ENCODE results near the gene RAD51B. TPM values are rescaled to one million over a fixed set of nuclear protein-coding genes. Genes with fewer than 3 reads are reported as not detected.

The RAD51B gene
- total RNA-seq, 3 donors from 2014 or later, result 10.6 to 77.6 (median 33.8) TPM

DNA sequence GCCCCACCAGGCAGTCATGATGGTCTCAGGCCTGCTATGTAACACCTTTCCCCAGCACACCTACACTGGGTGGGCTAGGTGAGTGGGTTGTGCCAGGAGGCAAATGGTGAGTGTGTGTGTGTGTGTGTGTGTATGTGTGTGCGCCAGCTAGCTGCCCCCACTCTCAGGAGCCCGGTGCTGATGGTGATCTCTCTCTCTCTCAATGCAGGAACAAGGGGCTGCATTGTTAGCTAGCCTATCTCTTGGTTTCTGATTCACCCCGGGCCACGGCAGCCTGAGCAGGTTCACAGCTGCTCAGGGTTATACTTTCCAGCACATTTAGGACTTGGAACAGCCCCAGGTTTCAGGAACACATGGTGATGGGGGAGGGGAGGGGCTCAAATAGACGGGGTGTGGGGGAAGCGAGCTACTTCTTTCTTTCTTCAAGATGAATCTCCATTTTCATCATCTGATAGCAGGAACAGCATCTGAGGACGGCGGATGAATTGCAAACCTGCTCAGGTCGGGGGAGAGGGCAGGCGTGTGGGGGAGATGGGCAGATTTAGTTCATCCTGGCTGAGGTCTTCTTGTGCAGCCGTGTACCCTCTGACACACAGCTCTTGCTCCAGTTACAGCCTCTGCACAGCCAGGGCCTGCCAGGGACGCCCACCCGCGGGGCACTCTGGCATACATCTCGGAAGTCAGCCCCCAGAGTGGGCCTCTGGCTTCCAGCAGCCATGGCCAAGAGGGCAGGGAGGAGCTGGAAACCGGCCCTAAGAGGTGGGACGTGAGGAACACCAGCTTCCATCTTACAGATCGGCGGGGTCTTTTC is 835.6 kb downstream of the RAD51B start:
- intact Hi-C loops (cut with DNase I; ENCODE audit: low total_unique reads), result no loop called here
- peak in 1 of 2 donors; percentile 20 for DNase-seq (ENCODE audit: low spot score in 2 of 2)

DNA sequence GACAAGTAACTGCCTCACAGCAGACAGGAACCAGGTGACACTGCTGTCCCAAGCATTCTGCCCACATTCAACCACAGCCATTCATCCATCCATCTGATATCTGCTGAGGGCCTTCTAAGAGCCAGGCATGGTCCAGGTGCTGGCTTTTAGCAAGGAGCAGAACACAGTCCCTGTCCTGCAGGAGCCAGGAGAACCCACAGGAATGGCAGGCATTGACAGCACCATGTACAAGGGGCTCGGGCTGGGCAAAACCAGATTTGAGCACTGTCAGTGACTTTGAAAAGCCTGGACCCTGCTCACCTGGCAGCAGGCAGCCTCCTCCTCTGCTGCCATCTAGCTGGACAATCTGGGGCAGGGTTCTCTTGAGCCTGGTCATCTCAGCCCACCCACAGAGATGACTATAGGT is 836.3 kb downstream of the RAD51B start:
- DNase-seq (ENCODE audit: low spot score in 2 of 2), result peak in 1 of 2 donors; percentile 24
- intact Hi-C loops (cut with DNase I; ENCODE audit: low total_unique reads), result no loop called here

More for the DNA sequence above, 835.6 kb downstream of the RAD51B start:
- peak overlapping the region; percentile 48 to 66 for H3K27ac ChIP-seq
- no peaks in the 10 kb centered on the region for H3K36me3 ChIP-seq
- H3K27me3 ChIP-seq, result no peaks in the 10 kb centered on the region
- peaks cover 0 to 35% of the 10 kb centered on the region in 2 donors for H3K4me1 ChIP-seq
- no peaks in the 10 kb centered on the region for H3K9me3 ChIP-seq
- H3K4me3 ChIP-seq, result no peak overlapping the region
- TF ChIP-seq, protein P1, sequence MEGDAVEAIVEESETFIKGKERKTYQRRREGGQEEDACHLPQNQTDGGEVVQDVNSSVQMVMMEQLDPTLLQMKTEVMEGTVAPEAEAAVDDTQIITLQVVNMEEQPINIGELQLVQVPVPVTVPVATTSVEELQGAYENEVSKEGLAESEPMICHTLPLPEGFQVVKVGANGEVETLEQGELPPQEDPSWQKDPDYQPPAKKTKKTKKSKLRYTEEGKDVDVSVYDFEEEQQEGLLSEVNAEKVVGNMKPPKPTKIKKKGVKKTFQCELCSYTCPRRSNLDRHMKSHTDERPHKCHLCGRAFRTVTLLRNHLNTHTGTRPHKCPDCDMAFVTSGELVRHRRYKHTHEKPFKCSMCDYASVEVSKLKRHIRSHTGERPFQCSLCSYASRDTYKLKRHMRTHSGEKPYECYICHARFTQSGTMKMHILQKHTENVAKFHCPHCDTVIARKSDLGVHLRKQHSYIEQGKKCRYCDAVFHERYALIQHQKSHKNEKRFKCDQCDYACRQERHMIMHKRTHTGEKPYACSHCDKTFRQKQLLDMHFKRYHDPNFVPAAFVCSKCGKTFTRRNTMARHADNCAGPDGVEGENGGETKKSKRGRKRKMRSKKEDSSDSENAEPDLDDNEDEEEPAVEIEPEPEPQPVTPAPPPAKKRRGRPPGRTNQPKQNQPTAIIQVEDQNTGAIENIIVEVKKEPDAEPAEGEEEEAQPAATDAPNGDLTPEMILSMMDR (IDR thresholded peaks at IDR 0.05), result no peak
- TF ChIP-seq POLR2A (IDR thresholded peaks at IDR 0.05) (no peak), POLR2AphosphoS5 (IDR thresholded peaks at IDR 0.05) (no peak)

DNA sequence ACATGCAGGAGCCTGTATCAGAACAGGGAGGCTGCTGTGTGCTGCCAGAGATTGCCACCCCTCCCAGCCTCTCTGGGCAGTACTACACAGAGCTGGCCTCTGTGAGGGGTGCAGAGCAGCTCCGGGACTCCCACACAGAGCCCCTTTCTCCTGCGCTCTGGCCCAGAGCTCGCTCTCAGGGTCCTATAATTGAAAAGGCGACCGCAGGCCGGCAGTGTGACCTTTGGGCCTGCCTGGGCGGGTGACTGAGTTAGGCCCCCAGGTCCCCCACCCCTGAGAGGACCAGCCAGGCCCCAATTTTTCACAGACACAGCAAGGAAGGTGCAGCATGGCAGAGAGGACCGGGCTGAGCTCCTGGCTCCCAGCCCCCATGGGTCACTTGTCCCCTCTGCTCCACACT is 836.9 kb downstream of the RAD51B start:
- TF ChIP-seq, protein P1 (IDR thresholded peaks at IDR 0.05), result no peak
- no peak for TF ChIP-seq POLR2A (IDR thresholded peaks at IDR 0.05)
- no peak for TF ChIP-seq POLR2AphosphoS5 (IDR thresholded peaks at IDR 0.05)
- Histone ChIP-seq H3K36me3 (no peaks in the 10 kb centered on the region), H3K4me1 (peaks cover 0 to 35% of the 10 kb centered on the region in 2 donors), H3K9me3 (no peaks in the 10 kb centered on the region), H3K27ac (peak overlapping the region; percentile 22 to 66), H3K4me3 (no peak overlapping the region), H3K27me3 (no peaks in the 10 kb centered on the region)
- intact Hi-C loops (cut with DNase I; ENCODE audit: low total_unique reads), result no loop called here
- peak in 1 of 2 donors; percentile 7 for DNase-seq (ENCODE audit: low spot score in 2 of 2)

More for the DNA sequence above, 836.3 kb downstream of the RAD51B start:
- H3K4me3 ChIP-seq, result no peak overlapping the region
- H3K4me1 ChIP-seq, result peaks cover 0 to 35% of the 10 kb centered on the region in 2 donors
- H3K36me3 ChIP-seq, result no peaks in the 10 kb centered on the region
- H3K9me3 ChIP-seq, result no peaks in the 10 kb centered on the region
- H3K27ac ChIP-seq, result peak overlapping the region; percentile 22 to 66
- TF ChIP-seq, protein P1 (IDR thresholded peaks at IDR 0.05), result no peak
- TF ChIP-seq POLR2A (IDR thresholded peaks at IDR 0.05) (no peak), POLR2AphosphoS5 (IDR thresholded peaks at IDR 0.05) (no peak)
- H3K27me3 ChIP-seq, result no peaks in the 10 kb centered on the region

DNA sequence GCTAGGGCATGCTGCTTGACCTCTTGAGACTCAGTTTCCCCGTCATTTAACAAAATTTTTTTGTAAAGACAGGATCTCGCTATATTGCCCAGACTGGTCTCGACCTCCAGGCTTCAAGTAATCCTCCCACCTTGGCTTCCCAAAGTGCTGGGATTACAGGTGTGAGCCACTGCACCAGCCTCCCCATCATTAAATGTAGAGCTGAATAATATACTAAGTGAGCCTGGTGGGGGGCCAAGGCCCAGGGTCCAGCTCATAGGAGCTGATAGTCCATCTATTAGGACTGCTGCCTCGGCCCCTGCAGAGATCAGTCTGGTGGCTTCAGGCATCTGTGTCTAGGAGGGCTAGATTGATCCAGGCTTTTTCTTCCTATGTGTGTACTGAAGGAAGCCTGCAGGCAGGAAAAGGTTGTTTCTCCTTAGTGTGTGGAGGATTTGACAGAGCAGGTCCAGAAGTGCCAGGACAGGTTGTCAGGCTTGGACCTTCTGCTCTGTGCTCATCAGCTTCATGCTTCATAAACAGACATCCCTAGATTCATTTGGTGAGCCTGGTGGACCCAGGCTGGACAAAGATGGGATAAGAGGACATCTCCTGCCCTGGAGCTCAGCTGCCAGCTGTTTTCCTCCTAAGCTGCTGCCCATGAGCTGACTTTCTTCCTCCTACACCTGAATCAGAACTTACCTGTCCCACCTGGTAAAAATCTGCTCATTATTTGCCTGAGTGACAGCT is 837.9 kb downstream of the RAD51B start:
- intact Hi-C loops (cut with DNase I; ENCODE audit: low total_unique reads), result no loop called here
- peak in 1 of 2 donors; percentile 2 for DNase-seq (ENCODE audit: low spot score in 2 of 2)

More for the DNA sequence above, 837.9 kb downstream of the RAD51B start:
- no peaks in the 10 kb centered on the region for H3K9me3 ChIP-seq
- H3K4me1 ChIP-seq, result peaks cover 0 to 30% of the 10 kb centered on the region in 2 donors
- no peaks in the 10 kb centered on the region for H3K27me3 ChIP-seq
- TF ChIP-seq, protein P1 (IDR thresholded peaks at IDR 0.05), result no peak
- TF ChIP-seq POLR2A (IDR thresholded peaks at IDR 0.05) (no peak), POLR2AphosphoS5 (IDR thresholded peaks at IDR 0.05) (no peak)
- peak overlapping the region in 1 of 2 donors; percentile 79 for H3K27ac ChIP-seq
- no peak overlapping the region for H3K4me3 ChIP-seq
- H3K36me3 ChIP-seq, result no peaks in the 10 kb centered on the region
